ENCODE data around the gene ZNF791. TPM values are rescaled to one million over a fixed set of nuclear protein-coding genes. Genes with fewer than 3 reads are reported as not detected.

Gene ZNF791
- total RNA-seq, 1 experiment from 2014 or later: 15.2 TPM

DNA sequence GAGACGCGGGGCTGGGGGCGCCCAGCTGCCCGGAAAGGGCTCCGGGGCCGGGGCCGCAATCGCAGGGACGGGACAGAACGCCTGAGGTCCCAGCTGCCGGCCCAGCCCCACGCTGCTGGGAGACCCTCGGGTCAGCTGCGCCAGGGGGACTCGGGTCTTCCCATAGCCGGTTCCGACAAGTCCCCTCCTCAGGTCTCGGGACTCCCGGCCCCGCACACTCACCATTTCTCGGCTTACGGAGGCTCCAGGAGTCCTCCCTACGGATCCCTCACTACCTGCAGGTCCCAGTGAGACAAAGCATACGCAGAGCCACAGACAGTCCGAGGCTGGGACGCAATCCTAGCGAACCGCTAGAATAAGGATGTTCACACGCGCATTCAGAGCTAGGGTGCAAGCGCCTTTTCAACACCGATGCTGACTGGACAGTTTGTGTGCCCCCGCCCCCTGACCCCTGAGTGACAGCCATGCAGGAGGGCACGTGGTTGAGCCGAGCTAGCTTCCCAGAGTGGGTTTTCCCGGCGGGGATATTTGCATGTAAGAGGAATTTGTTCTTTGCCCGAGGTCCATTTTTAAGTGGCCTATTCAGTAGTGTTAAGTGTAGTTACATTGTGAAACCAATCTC is 13.7 kb upstream of the ZNF791 start:
- H3K4me3 ChIP-seq (ENCODE audit: low read depth, low read length): no peak overlapping the region
- no peaks in the 10 kb centered on the region for H3K36me3 ChIP-seq (ENCODE audit: control insufficient read depth, insufficient read depth, low read length)
- no peaks in the 10 kb centered on the region for H3K4me1 ChIP-seq
- H3K27me3 Mint-ChIP-seq (ENCODE audit: insufficient read depth, unreplicated experiment): no peaks in the 10 kb centered on the region
- BruUV-seq (replicated peaks): no TSS peak
- no peaks in the 10 kb centered on the region for H3K4me1 Mint-ChIP-seq (ENCODE audit: low read depth, unreplicated experiment)
- H3K9me3 Mint-ChIP-seq (ENCODE audit: unreplicated experiment): no peaks in the 10 kb centered on the region
- CTCF ChIA-PET: no interaction called here
- no peak overlapping the region for H3K4me3 Mint-ChIP-seq (ENCODE audit: unreplicated experiment)
- TF ChIP-seq, protein P1, sequence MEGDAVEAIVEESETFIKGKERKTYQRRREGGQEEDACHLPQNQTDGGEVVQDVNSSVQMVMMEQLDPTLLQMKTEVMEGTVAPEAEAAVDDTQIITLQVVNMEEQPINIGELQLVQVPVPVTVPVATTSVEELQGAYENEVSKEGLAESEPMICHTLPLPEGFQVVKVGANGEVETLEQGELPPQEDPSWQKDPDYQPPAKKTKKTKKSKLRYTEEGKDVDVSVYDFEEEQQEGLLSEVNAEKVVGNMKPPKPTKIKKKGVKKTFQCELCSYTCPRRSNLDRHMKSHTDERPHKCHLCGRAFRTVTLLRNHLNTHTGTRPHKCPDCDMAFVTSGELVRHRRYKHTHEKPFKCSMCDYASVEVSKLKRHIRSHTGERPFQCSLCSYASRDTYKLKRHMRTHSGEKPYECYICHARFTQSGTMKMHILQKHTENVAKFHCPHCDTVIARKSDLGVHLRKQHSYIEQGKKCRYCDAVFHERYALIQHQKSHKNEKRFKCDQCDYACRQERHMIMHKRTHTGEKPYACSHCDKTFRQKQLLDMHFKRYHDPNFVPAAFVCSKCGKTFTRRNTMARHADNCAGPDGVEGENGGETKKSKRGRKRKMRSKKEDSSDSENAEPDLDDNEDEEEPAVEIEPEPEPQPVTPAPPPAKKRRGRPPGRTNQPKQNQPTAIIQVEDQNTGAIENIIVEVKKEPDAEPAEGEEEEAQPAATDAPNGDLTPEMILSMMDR (IDR thresholded peaks at IDR 0.05; ENCODE audit: insufficient read depth in 1 of 2, low read depth in 1 of 2, low read length in 1 of 2, severe bottlenecking in 1 of 2, unreplicated experiment in 1 of 2): no peak
- H3K27me3 ChIP-seq (replicated peaks; ENCODE audit: control insufficient read depth, insufficient read depth, low read length): no peaks in the 10 kb centered on the region
- DNase-seq: no peak
- POLR2A ChIA-PET: no interaction called here
- H3K36me3 Mint-ChIP-seq (ENCODE audit: insufficient read depth, unreplicated experiment): peaks cover 16% of the 10 kb centered on the region
- no peak overlapping the region for H3K27ac Mint-ChIP-seq (ENCODE audit: unreplicated experiment)
- intact Hi-C loops (cut with micrococcal nuclease; ENCODE audit: unreplicated experiment): no loop called here
- H3K9me3 ChIP-seq: no peaks in the 10 kb centered on the region

DNA sequence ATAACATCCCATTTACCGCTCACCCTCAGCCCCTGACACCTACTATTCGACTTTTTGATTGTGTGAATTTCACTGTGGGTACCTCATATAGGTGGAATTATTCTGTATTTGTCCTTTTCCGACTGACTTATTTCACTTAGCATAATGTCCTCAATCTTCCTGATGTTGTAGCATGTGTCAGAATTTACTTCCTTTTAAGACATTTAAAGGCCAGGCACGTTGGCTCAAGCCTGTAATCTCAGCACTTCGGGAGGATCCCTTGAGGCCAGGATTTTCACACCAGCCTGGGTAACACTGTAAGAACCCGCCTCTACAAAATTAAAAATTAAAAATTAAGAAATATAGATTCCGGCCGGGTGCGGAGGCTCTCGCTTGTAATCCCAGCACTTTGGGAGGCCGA is 13.1 kb upstream of the ZNF791 start:
- DNase-seq: no peak
- ChIA-PET POLR2A (no interaction called here), CTCF (no interaction called here)
- H3K4me3 ChIP-seq (ENCODE audit: low read depth, low read length): no peak overlapping the region
- Mint-ChIP-seq H3K4me1 (ENCODE audit: low read depth, unreplicated experiment) (no peaks in the 10 kb centered on the region), H3K9me3 (ENCODE audit: unreplicated experiment) (no peaks in the 10 kb centered on the region), H3K36me3 (ENCODE audit: insufficient read depth, unreplicated experiment) (peaks cover 16% of the 10 kb centered on the region), H3K27me3 (ENCODE audit: insufficient read depth, unreplicated experiment) (no peaks in the 10 kb centered on the region), H3K4me3 (ENCODE audit: unreplicated experiment) (no peak overlapping the region), H3K27ac (ENCODE audit: unreplicated experiment) (no peak overlapping the region)
- H3K27me3 ChIP-seq (replicated peaks; ENCODE audit: control insufficient read depth, insufficient read depth, low read length): no peaks in the 10 kb centered on the region
- H3K4me1 ChIP-seq: no peaks in the 10 kb centered on the region
- BruUV-seq (replicated peaks): no TSS peak
- H3K9me3 ChIP-seq: no peaks in the 10 kb centered on the region
- no peaks in the 10 kb centered on the region for H3K36me3 ChIP-seq (ENCODE audit: control insufficient read depth, insufficient read depth, low read length)
- intact Hi-C loops (cut with micrococcal nuclease; ENCODE audit: unreplicated experiment): no loop called here
- TF ChIP-seq, protein P1 (IDR thresholded peaks at IDR 0.05; ENCODE audit: insufficient read depth in 1 of 2, low read depth in 1 of 2, low read length in 1 of 2, severe bottlenecking in 1 of 2, unreplicated experiment in 1 of 2): no peak

DNA sequence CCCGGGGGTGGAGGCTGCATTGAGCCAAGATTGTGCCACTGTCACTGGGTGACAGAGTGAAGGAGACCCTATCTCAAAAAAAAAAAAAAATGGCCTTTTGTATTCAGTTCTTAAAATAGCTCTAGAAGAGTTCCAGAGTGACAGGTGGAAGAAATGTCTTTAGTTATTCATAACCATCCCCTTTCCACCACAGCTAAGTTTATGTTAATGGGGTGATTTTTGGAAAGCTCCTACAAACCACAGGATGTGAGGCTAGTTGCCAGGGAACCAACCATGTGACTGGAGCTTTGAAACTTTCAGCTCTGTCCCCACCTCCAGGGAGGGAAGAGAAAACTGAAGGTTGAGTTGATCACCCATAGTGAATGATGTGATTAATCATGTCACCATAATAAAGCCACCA is 7.0 kb upstream of the ZNF791 start:
- Mint-ChIP-seq H3K36me3 (ENCODE audit: insufficient read depth, unreplicated experiment) (peaks cover 10% of the 10 kb centered on the region), H3K27ac (ENCODE audit: unreplicated experiment) (no peak overlapping the region), H3K4me1 (ENCODE audit: low read depth, unreplicated experiment) (no peaks in the 10 kb centered on the region), H3K9me3 (ENCODE audit: unreplicated experiment) (no peaks in the 10 kb centered on the region), H3K27me3 (ENCODE audit: insufficient read depth, unreplicated experiment) (no peaks in the 10 kb centered on the region), H3K4me3 (ENCODE audit: unreplicated experiment) (no peak overlapping the region)
- ChIA-PET POLR2A (no interaction called here), CTCF (no interaction called here)
- no peak for DNase-seq
- Histone ChIP-seq H3K4me1 (no peaks in the 10 kb centered on the region), H3K4me3 (ENCODE audit: low read depth, low read length) (no peak overlapping the region), H3K9me3 (no peaks in the 10 kb centered on the region), H3K36me3 (ENCODE audit: control insufficient read depth, insufficient read depth, low read length) (no peaks in the 10 kb centered on the region), H3K27me3 (replicated peaks; ENCODE audit: control insufficient read depth, insufficient read depth, low read length) (no peaks in the 10 kb centered on the region)
- no TSS peak for BruUV-seq (replicated peaks)
- intact Hi-C loops (cut with micrococcal nuclease; ENCODE audit: unreplicated experiment): no loop called here
- TF ChIP-seq, protein P1 (IDR thresholded peaks at IDR 0.05; ENCODE audit: insufficient read depth in 1 of 2, low read depth in 1 of 2, low read length in 1 of 2, severe bottlenecking in 1 of 2, unreplicated experiment in 1 of 2): no peak
